ENCODE data around the gene RPS6KA3. TPM values are rescaled to one million over a fixed set of nuclear protein-coding genes. Genes with fewer than 3 reads are reported as not detected.

Gene RPS6KA3
- total and polyA plus RNA-seq, 2 of the 8 experiments (the other 6 are each of a cell fraction or from before 2014, with no cell fraction given) = 7.1 to 13.0 TPM

DNA sequence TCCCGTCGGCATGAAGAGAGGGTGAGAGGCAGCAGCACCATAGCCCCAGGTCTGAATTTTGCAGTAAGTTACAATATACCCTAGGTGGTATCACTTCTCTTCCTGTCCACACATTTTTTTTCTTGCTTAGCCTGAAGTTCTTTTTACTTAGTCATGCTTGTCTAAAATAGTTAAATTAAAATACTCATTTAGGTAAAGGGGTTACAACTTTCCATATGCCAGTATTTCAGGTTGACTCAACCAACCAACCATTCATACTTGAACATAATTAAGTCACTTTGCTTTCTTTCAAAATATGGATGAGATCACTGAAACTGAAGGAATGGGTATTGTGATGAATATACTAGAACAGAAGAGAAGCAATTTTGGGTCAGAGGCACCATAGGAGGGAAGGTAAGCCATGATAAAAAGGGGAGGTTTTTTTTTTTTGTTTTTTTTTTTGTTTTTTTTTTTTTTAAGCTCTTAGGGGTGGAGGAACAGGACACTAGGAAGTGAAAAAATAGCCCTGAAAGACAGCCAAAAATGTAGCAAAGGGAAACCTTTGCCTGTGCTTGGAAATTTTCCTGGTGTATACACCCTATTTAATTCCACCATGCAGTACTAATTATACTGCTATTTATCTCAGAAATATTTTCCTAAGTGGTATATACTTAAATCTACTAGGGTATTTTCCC, 41.8 kb downstream of the RPS6KA3 start:
- ChIA-PET POLR2A (ENCODE audit: partially characterized antibody) (no interaction called here), CTCF (ENCODE audit: partially characterized antibody) (no interaction called here)
- H3K27me3 ChIP-seq (replicated peaks in 1 of 4; ENCODE audit: control insufficient read depth in 3 of 4, extremely low read depth in 1 of 4, insufficient read depth in 3 of 4, low read length in 3 of 4) = no peaks in the 10 kb centered on the region
- no peaks in the 10 kb centered on the region for H3K9me3 ChIP-seq (ENCODE audit: insufficient read depth in 2 of 2, low read depth in 1 of 2, low read length in 1 of 2)
- no peak overlapping the region for H4K5ac ChIP-seq (ENCODE audit: insufficient read length, low read depth, low read length)
- H3K9ac ChIP-seq (replicated peaks in 1 of 4; ENCODE audit: extremely low read depth in 1 of 4, low read depth in 3 of 4, low read length in 3 of 4) = no peak overlapping the region
- no peak overlapping the region for H2BK120ac ChIP-seq (replicated peaks; ENCODE audit: low read depth, low read length)
- FAIRE-seq = no peak
- H3K14ac ChIP-seq (ENCODE audit: insufficient read length) = no peak overlapping the region
- H3K36me3 ChIP-seq (ENCODE audit: control insufficient read depth in 2 of 4, insufficient read depth in 4 of 4, low read length in 3 of 4) = no peaks in the 10 kb centered on the region
- no peaks in the 10 kb centered on the region for H3K23me2 ChIP-seq (ENCODE audit: low read depth, low read length)
- no peaks in the 10 kb centered on the region; a peak in 1 of 7 replicates for H3K4me1 ChIP-seq (replicated peaks in 1 of 4; ENCODE audit: control insufficient read depth in 3 of 4, insufficient read depth in 4 of 4, low read length in 3 of 4)
- H3K18ac ChIP-seq (ENCODE audit: extremely low read depth, low read length) = no peak overlapping the region
- H3K27ac ChIP-seq (ENCODE audit: low read depth, low read length) = no peak overlapping the region
- H2BK5ac ChIP-seq (ENCODE audit: low read depth, low read length) = no peak overlapping the region
- no peak overlapping the region for H2BK15ac ChIP-seq (ENCODE audit: low read length)
- no peak overlapping the region for H3K4me3 ChIP-seq (ENCODE audit: extremely low read depth in 1 of 4, insufficient read depth in 2 of 4, low read depth in 3 of 4, low read length in 4 of 4)
- H3K4me2 ChIP-seq (ENCODE audit: insufficient read depth in 1 of 2, low read depth in 2 of 2, low read length in 2 of 2) = no peak overlapping the region
- H3K79me1 ChIP-seq (ENCODE audit: low read depth, low read length) = no peaks in the 10 kb centered on the region
- H3K23ac ChIP-seq (ENCODE audit: insufficient read length) = no peak overlapping the region
- no peak overlapping the region for H2BK12ac ChIP-seq (ENCODE audit: low read depth, low read length)
- H3K4ac ChIP-seq (replicated peaks; ENCODE audit: insufficient read length, low read depth, low read length) = no peak overlapping the region
- WGBS, 2 experiments (ENCODE audit: extremely low coverage in 1 of 2, insufficient coverage in 1 of 2, insufficient read length in 1 of 2, insufficient replicate concordance in 2 of 2, low coverage in 1 of 2, low lambda C conversion rate in 2 of 2, missing lambda C conversion rate in 1 of 2) = 79% methylated on average over 2 of the region's 2 CpGs; no CpG with 5 or more reads in 1 of the 2 experiments
- no peak for DNase-seq (ENCODE audit: low read depth in 1 of 2, low spot score in 2 of 2)
- no peak overlapping the region for H4K91ac ChIP-seq (replicated peaks; ENCODE audit: insufficient read length, low read length)
- H3K56ac ChIP-seq (replicated peaks; ENCODE audit: insufficient read length, low read depth, low read length) = no peak overlapping the region
- H4K8ac ChIP-seq (ENCODE audit: extremely low read depth, insufficient read depth, low read length) = no peak overlapping the region
- no peak overlapping the region for H2BK20ac ChIP-seq (ENCODE audit: low read length)
- H2AK5ac ChIP-seq (ENCODE audit: low read depth, low read length) = no peak overlapping the region
- H2AFZ ChIP-seq (ENCODE audit: low read length) = no peak overlapping the region
- H4K20me1 ChIP-seq (replicated peaks in 1 of 2; ENCODE audit: control insufficient read depth in 1 of 2, insufficient read depth in 2 of 2, low read length in 2 of 2) = no peaks in the 10 kb centered on the region
- no peaks in the 10 kb centered on the region for H3K79me2 ChIP-seq (ENCODE audit: control insufficient read depth in 1 of 2, insufficient read depth in 2 of 2, low read length in 2 of 2)
- TF ChIP-seq RXRA (IDR thresholded peaks at IDR 0.05; ENCODE audit: insufficient read depth, low read depth, low read length) (no peak), GABPA (IDR thresholded peaks at IDR 0.05; ENCODE audit: borderline replicate concordance, insufficient read depth, low read length) (no peak), JUND (IDR thresholded peaks at IDR 0.05; ENCODE audit: low read length) (no peak), HDAC6 (IDR thresholded peaks at IDR 0.05; ENCODE audit: low read depth, low read length) (no peak), POU5F1 (IDR thresholded peaks at IDR 0.05; ENCODE audit: low read depth, low read length) (no peak), SIX5 (IDR thresholded peaks at IDR 0.05; ENCODE audit: low read depth, low read length) (no peak), KDM4A (IDR thresholded peaks at IDR 0.05; ENCODE audit: low read depth, low read length, severe bottlenecking) (no peak), RAD21 (IDR thresholded peaks at IDR 0.05 in 1 of 2, conservative IDR thresholded peaks at IDR 0.05 in 1 of 2; ENCODE audit: low read depth in 2 of 2, low read length in 2 of 2) (no peak), NRF1 (IDR thresholded peaks at IDR 0.05; ENCODE audit: low read depth, low read length) (no peak), FOSL1 (IDR thresholded peaks at IDR 0.05; ENCODE audit: insufficient read depth, low read depth, low read length) (no peak), TAF1 (IDR thresholded peaks at IDR 0.05; ENCODE audit: low read depth, low read length) (no peak)
